ENCODE measurements around the gene PPFIBP2.

Gene PPFIBP2

DNA sequence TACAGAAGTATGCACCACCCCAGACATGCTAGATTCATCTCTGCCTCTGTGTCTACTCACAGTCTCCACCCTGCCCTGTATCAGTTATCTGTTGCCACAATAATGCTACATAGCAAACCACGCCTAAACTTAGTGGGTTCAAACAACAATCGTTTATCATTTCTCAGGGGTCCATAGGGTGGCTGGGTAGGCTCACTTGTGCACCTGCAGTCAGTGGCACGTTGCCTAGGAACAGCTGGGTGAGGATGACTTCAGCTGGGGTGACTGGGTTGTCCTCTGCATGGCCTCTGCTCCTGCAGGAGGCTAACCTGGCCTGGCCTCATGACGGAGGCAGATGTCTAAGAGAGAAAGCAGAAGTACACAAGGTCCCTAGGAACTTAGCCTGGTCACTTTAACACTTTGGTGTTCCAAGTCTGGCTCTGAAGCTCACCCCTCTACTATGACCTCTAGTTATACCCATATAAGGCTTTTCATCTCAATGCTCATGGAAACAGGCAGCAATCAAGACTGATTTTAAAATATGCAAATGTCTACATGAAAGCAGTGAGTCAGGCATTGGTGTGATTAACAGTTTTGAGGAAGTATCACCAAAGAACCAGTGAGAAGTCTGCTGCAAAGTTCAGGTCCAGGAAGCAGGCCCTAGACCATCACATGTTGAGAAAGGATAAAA is 17.8 kb upstream of the PPFIBP2 start:
- no peaks in the 10 kb centered on the region for H3F3A ChIP-seq (ENCODE audit: insufficient read depth, low read length)
- no peak overlapping the region for H2AFZ ChIP-seq (ENCODE audit: low read length)
- H3K9me2 ChIP-seq (ENCODE audit: low read depth, low read length): no peaks in the 10 kb centered on the region
- peaks cover 49% of the 10 kb centered on the region for H3K4me1 ChIP-seq (ENCODE audit: insufficient read depth, low read length, severe bottlenecking)
- TF ChIP-seq, protein P1, sequence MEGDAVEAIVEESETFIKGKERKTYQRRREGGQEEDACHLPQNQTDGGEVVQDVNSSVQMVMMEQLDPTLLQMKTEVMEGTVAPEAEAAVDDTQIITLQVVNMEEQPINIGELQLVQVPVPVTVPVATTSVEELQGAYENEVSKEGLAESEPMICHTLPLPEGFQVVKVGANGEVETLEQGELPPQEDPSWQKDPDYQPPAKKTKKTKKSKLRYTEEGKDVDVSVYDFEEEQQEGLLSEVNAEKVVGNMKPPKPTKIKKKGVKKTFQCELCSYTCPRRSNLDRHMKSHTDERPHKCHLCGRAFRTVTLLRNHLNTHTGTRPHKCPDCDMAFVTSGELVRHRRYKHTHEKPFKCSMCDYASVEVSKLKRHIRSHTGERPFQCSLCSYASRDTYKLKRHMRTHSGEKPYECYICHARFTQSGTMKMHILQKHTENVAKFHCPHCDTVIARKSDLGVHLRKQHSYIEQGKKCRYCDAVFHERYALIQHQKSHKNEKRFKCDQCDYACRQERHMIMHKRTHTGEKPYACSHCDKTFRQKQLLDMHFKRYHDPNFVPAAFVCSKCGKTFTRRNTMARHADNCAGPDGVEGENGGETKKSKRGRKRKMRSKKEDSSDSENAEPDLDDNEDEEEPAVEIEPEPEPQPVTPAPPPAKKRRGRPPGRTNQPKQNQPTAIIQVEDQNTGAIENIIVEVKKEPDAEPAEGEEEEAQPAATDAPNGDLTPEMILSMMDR (IDR thresholded peaks at IDR 0.05; ENCODE audit: low read length): no peak
- no peak for TF ChIP-seq EZH2 (IDR thresholded peaks at IDR 0.05; ENCODE audit: borderline replicate concordance, low read length)
- H3K27ac ChIP-seq (ENCODE audit: low read depth, low read length, poor library complexity, severe bottlenecking): peak overlapping the region; percentile 74
- no peaks in the 10 kb centered on the region for H3K36me3 ChIP-seq (ENCODE audit: insufficient read depth, low read length)
- H3K27me3 ChIP-seq (ENCODE audit: insufficient read depth, low read length): no peaks in the 10 kb centered on the region
- no peaks in the 10 kb centered on the region for H4K20me1 ChIP-seq (ENCODE audit: insufficient read depth, low read length)
- H3K9ac ChIP-seq (ENCODE audit: low read length): no peak overlapping the region; the same call in 1 of the 2 replicates
- peak overlapping the region; percentile 7 for H3K4me3 ChIP-seq (ENCODE audit: low read depth, low read length, poor library complexity, severe bottlenecking)
- H3K79me2 ChIP-seq (ENCODE audit: insufficient read depth, low read length): no peaks in the 10 kb centered on the region
- H3K9me3 ChIP-seq (ENCODE audit: low read length): no peaks in the 10 kb centered on the region
- H3K4me2 ChIP-seq (ENCODE audit: low read length): peak overlapping the region; percentile 31; the same call in 1 of the 2 replicates

DNA sequence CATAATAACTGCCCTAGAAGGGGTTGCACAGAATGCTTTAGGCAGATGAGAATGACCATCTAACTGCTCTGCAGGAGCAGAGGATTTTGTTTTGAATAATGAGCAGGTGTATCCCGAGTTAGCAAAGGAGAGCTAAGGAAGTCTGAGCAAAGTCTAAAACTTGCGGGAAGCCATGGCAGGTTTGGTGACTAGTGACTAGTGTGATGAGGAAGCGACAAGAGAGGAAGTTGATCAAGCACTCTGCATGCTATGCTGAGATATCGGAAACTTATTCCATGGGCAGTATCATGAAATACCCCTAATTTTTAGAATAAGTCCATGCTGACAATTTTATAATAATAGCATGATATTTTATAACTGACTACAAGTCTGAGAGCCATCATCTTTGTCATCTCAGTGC is 15.6 kb upstream of the PPFIBP2 start:
- Histone ChIP-seq H3F3A (ENCODE audit: insufficient read depth, low read length) (no peaks in the 10 kb centered on the region), H3K79me2 (ENCODE audit: insufficient read depth, low read length) (no peaks in the 10 kb centered on the region), H3K27ac (ENCODE audit: low read depth, low read length, poor library complexity, severe bottlenecking) (no peak overlapping the region), H3K4me1 (ENCODE audit: insufficient read depth, low read length, severe bottlenecking) (peaks cover 42% of the 10 kb centered on the region), H3K9me2 (ENCODE audit: low read depth, low read length) (no peaks in the 10 kb centered on the region), H3K9me3 (ENCODE audit: low read length) (no peaks in the 10 kb centered on the region), H3K36me3 (ENCODE audit: insufficient read depth, low read length) (no peaks in the 10 kb centered on the region), H3K27me3 (ENCODE audit: insufficient read depth, low read length) (no peaks in the 10 kb centered on the region), H3K9ac (ENCODE audit: low read length) (no peak overlapping the region), H3K4me2 (ENCODE audit: low read length) (no peak overlapping the region), H3K4me3 (ENCODE audit: low read depth, low read length, poor library complexity, severe bottlenecking) (no peak overlapping the region), H4K20me1 (ENCODE audit: insufficient read depth, low read length) (no peaks in the 10 kb centered on the region), H2AFZ (ENCODE audit: low read length) (no peak overlapping the region)
- no peak for TF ChIP-seq EZH2 (IDR thresholded peaks at IDR 0.05; ENCODE audit: borderline replicate concordance, low read length)
- TF ChIP-seq, protein P1 (IDR thresholded peaks at IDR 0.05; ENCODE audit: low read length): no peak

DNA sequence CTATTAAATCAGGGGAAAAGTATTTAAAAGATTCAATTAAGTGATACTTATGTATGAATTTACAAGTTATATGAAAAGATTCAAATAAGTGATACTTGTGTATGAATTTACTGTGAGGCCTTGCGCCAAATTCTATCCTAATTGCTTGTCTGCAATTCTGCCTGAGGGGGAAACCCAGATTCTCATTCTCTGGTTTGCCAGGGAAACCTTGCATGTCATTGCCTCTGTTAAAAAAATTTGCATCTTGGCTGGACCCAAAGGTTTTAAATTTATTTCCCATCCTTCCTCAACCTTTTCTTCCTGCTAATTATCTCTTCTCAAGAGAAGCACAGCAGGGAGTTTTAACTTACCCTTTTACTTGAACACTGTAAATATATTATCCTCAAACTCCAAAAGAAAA is 14.7 kb upstream of the PPFIBP2 start:
- Histone ChIP-seq H3F3A (ENCODE audit: insufficient read depth, low read length) (no peaks in the 10 kb centered on the region), H3K27me3 (ENCODE audit: insufficient read depth, low read length) (no peaks in the 10 kb centered on the region), H3K36me3 (ENCODE audit: insufficient read depth, low read length) (no peaks in the 10 kb centered on the region), H3K9ac (ENCODE audit: low read length) (no peak overlapping the region), H3K4me3 (ENCODE audit: low read depth, low read length, poor library complexity, severe bottlenecking) (no peak overlapping the region), H4K20me1 (ENCODE audit: insufficient read depth, low read length) (no peaks in the 10 kb centered on the region), H2AFZ (ENCODE audit: low read length) (no peak overlapping the region), H3K9me3 (ENCODE audit: low read length) (no peaks in the 10 kb centered on the region), H3K9me2 (ENCODE audit: low read depth, low read length) (no peaks in the 10 kb centered on the region), H3K4me2 (ENCODE audit: low read length) (no peak overlapping the region), H3K27ac (ENCODE audit: low read depth, low read length, poor library complexity, severe bottlenecking) (no peak overlapping the region), H3K4me1 (ENCODE audit: insufficient read depth, low read length, severe bottlenecking) (peaks cover 33% of the 10 kb centered on the region), H3K79me2 (ENCODE audit: insufficient read depth, low read length) (no peaks in the 10 kb centered on the region)
- TF ChIP-seq EZH2 (IDR thresholded peaks at IDR 0.05; ENCODE audit: borderline replicate concordance, low read length): no peak
- TF ChIP-seq, protein P1 (IDR thresholded peaks at IDR 0.05; ENCODE audit: low read length): no peak
